GM23338 (cell line): ENCODE data around the gene IRF2BP2. TPM values are rescaled to one million over a fixed set of nuclear protein-coding genes. Genes with fewer than 3 reads are reported as not detected.

Source experiments
- ATAC-seq: fragments of 200-7000 bp; cut with Tn5 transposase; 3 replicates; pipeline ENCODE4 v1.9.1; 2020
- DNase-seq: peaks from one replicate; pipeline ENCODE4 v3.0.0-alpha.2; 2015; ENCODE audit warnings: low spot score
- H2AFZ ChIP-seq: fragments of 200-600 bp; sonication (generic); 2 replicates; pipeline ENCODE4 v1.8.0; 2016; ENCODE audit warnings: antibody characterized with exemption, mild to moderate bottlenecking, moderate library complexity
- H3F3A ChIP-seq: fragments of 200-600 bp; sonication (generic); replicated peaks from 2 replicates; pipeline ENCODE4 v1.8.0; 2017; ENCODE audit warnings: antibody characterized with exemption, mixed run types, low read depth
- H3K27ac ChIP-seq: fragments of 200-600 bp; sonication (generic); 2 replicates; pipeline ENCODE4 v1.6.1; 2016; ENCODE audit warnings: low read depth
- H3K27me3 ChIP-seq: fragments of 200-600 bp; sonication (generic); 2 replicates; pipeline ENCODE4 v1.8.0; 2016; ENCODE audit warnings: mild to moderate bottlenecking, mixed run types, moderate library complexity; ENCODE audit not compliant: insufficient read depth
- H3K36me3 ChIP-seq: fragments of 200-600 bp; sonication (generic); 2 replicates; pipeline ENCODE4 v1.8.0; 2016; ENCODE audit warnings: mild to moderate bottlenecking; ENCODE audit not compliant: insufficient read depth
- H3K4me1 ChIP-seq: fragments of 200-600 bp; sonication (generic); 2 replicates; pipeline ENCODE4 v1.8.0; 2016; ENCODE audit warnings: mild to moderate bottlenecking, moderate library complexity; ENCODE audit not compliant: insufficient read depth
- H3K4me2 ChIP-seq: fragments of 200-600 bp; sonication (generic); 2 replicates; pipeline ENCODE4 v1.7.1; 2017; ENCODE audit warnings: mixed run types
- H3K4me3 ChIP-seq: fragments of 200-600 bp; sonication (generic); 2 replicates; pipeline ENCODE4 v1.6.1; 2016; ENCODE audit warnings: mixed run types
- H3K79me2 ChIP-seq: fragments of 200-600 bp; sonication (generic); replicated peaks from 2 replicates; pipeline ENCODE4 v1.8.0; 2017; ENCODE audit warnings: mild to moderate bottlenecking; ENCODE audit not compliant: insufficient read depth
- H3K9me2 ChIP-seq: fragments of 200-600 bp; sonication (generic); 2 replicates; pipeline ENCODE4 v1.8.0; 2017; ENCODE audit not compliant: insufficient read depth
- H4K20me1 ChIP-seq: fragments of 200-600 bp; sonication (generic); replicated peaks from 2 replicates; pipeline ENCODE4 v1.8.0; 2017; ENCODE audit warnings: mild to moderate bottlenecking; ENCODE audit not compliant: insufficient read depth
- H3K27ac Mint-ChIP-seq: 2 replicates; pipeline ENCODE4 v1.8.0; 2020; ENCODE audit warnings: inconsistent platforms, mild to moderate bottlenecking, moderate library complexity, mixed read lengths
- H3K27me3 Mint-ChIP-seq: 3 replicates; pipeline ENCODE4 v1.8.0; 2022; ENCODE audit warnings: low read depth, mild to moderate bottlenecking, moderate library complexity, mixed read lengths, inconsistent platforms; ENCODE audit not compliant: insufficient read depth, poor library complexity
- H3K36me3 Mint-ChIP-seq: 3 replicates; pipeline ENCODE4 v1.8.0; 2021; ENCODE audit warnings: low read depth, mild to moderate bottlenecking, inconsistent platforms, moderate library complexity, mixed read lengths
- H3K4me1 Mint-ChIP-seq: 3 replicates; pipeline ENCODE4 v1.8.0; 2020; ENCODE audit warnings: mild to moderate bottlenecking, inconsistent platforms, mixed read lengths
- H3K4me3 Mint-ChIP-seq: 3 replicates; pipeline ENCODE4 v1.8.0; 2021; ENCODE audit warnings: moderate library complexity, mild to moderate bottlenecking, inconsistent platforms, mixed read lengths
- H3K9me3 Mint-ChIP-seq: 3 replicates; pipeline ENCODE4 v1.8.0; 2020; ENCODE audit warnings: moderate library complexity, mild to moderate bottlenecking, inconsistent platforms, mixed read lengths
- CREB1 ChIP-seq: fragments of 250-450 bp; sonication (Bioruptor Pico); IDR thresholded peaks from 2 replicates; pipeline ENCODE4 v1.5.0; 2020; ENCODE audit warnings: low read depth, mild to moderate bottlenecking, moderate library complexity
- CTCF ChIP-seq, 2 experiments: fragments of 200-600 bp in 1 of 2; sonication (generic) in 1 of 2; conservative IDR thresholded peaks; 2 replicates each; pipeline versions ENCODE4 v1.5.1 to v1.6.1; 2016 to 2017; ENCODE audit warnings: antibody characterized with exemption in 2 of 2, low read depth in 2 of 2, mild to moderate bottlenecking in 2 of 2, moderate library complexity in 1 of 2
- ETS1 ChIP-seq: IDR thresholded peaks from 2 replicates; pipeline ENCODE4 v1.6.1; 2016; ENCODE audit warnings: antibody characterized with exemption
- POLR2AphosphoS5 ChIP-seq: IDR thresholded peaks from 2 replicates; pipeline ENCODE4 v1.6.1; 2016; ENCODE audit warnings: antibody characterized with exemption, low read depth
- REST ChIP-seq: IDR thresholded peaks from one replicate; pipeline ENCODE4 v1.6.1; 2018; ENCODE audit warnings: antibody characterized with exemption; ENCODE audit not compliant: unreplicated experiment
- STAT1 ChIP-seq: IDR thresholded peaks from one replicate; pipeline ENCODE4 v1.6.1; 2016; ENCODE audit warnings: antibody characterized with exemption; ENCODE audit not compliant: unreplicated experiment
- ZNF462 ChIP-seq: fragments of 250-450 bp; sonication (Bioruptor Pico); IDR thresholded peaks from 2 replicates; pipeline ENCODE4 v1.5.0; 2020; ENCODE audit warnings: mild to moderate bottlenecking, moderate library complexity
- polyA plus RNA-seq: library from polyadenylated mRNA; unstranded; fragments of >200 nt; fragmentation: Nextera tagmentation; extraction: Ambion mirVana; gene quantifications from 2 replicates; pipeline ENCODE4 v1.2.1, GENCODE V29; 2016
- total RNA-seq: library from RNA; depleted of rRNA; stranded (reverse); fragments of >200 nt; shearing (Covaris generic); gene quantifications from 2 replicates; pipeline ENCODE4 v1.2.3, GENCODE V29; 2014

The IRF2BP2 gene
- total and polyA plus RNA-seq, 2 experiments from 2014 or later = 19.4 to 62.4 TPM

GRCh38 chr1:234559152-234559901, 50.7 kb downstream of the IRF2BP2 start:
- ATAC-seq (no peak), DNase-seq (no peak)
- Histone ChIP-seq H3K36me3 (no peaks in the 10 kb centered on the region), H3K4me1 (no peaks in the 10 kb centered on the region), H3F3A (no peaks in the 10 kb centered on the region), H2AFZ (no peak overlapping the region), H3K27ac (no peak overlapping the region), H4K20me1 (no peaks in the 10 kb centered on the region), H3K27me3 (no peaks in the 10 kb centered on the region), H3K9me2 (no peaks in the 10 kb centered on the region), H3K4me3 (no peak overlapping the region), H3K4me2 (no peak overlapping the region), H3K79me2 (no peaks in the 10 kb centered on the region)
- Mint-ChIP-seq H3K4me3 (no peak overlapping the region), H3K4me1 (no peaks in the 10 kb centered on the region; the same call in 2 of the 3 replicates), H3K36me3 (no peaks in the 10 kb centered on the region), H3K27me3 (peaks cover 7% of the 10 kb centered on the region), H3K9me3 (no peaks in the 10 kb centered on the region), H3K27ac (no peak overlapping the region)
- no peak for TF ChIP-seq CREB1 (CRISPR knock-in tag)

GRCh38 chr1:234558330-234558836, 51.6 kb downstream of the IRF2BP2 start:
- Histone ChIP-seq H3K27ac (no peak overlapping the region), H3K27me3 (no peaks in the 10 kb centered on the region), H4K20me1 (no peaks in the 10 kb centered on the region), H2AFZ (no peak overlapping the region), H3K79me2 (no peaks in the 10 kb centered on the region), H3K4me2 (no peak overlapping the region), H3K9me2 (no peaks in the 10 kb centered on the region), H3F3A (no peaks in the 10 kb centered on the region), H3K4me3 (no peak overlapping the region), H3K36me3 (no peaks in the 10 kb centered on the region), H3K4me1 (no peaks in the 10 kb centered on the region)
- peaks cover 5% of the 10 kb centered on the region; the same call in 2 of the 3 replicates for H3K4me1 Mint-ChIP-seq
- H3K27me3 Mint-ChIP-seq = peaks cover 8% of the 10 kb centered on the region
- no peak overlapping the region for H3K27ac Mint-ChIP-seq
- no peaks in the 10 kb centered on the region for H3K36me3 Mint-ChIP-seq
- ATAC-seq (no peak), DNase-seq (no peak)
- H3K4me3 Mint-ChIP-seq = no peak overlapping the region; the same call in 2 of the 3 replicates
- H3K9me3 Mint-ChIP-seq = no peaks in the 10 kb centered on the region
- no peak for TF ChIP-seq ETS1
- no peak for TF ChIP-seq POLR2AphosphoS5
- no peak for TF ChIP-seq CREB1 (CRISPR knock-in tag)
- no peak for TF ChIP-seq STAT1
- TF ChIP-seq CTCF (conservative IDR thresholded peaks at IDR 0.05; ENCODE audit: low read depth in 2 of 2) = no peak
- no peak for TF ChIP-seq ZNF462 (CRISPR knock-in tag)
- TF ChIP-seq REST = no peak
